Mesenteric fat pad (tissue), 1 donor: Measurements from ENCODE around the gene RNF125. TPM values are rescaled to one million over a fixed set of nuclear protein-coding genes. Genes with fewer than 3 reads are reported as not detected.
A peak's percentile ranks its signal among the peaks of the same experiment; 100 is the strongest.
"Not testable (repeated sequence)": the region's sequence is repeated elsewhere in the genome, so short reads cannot be mapped to it uniquely, and the experiment has no call there.

Experiments
- DNase-seq: peaks from one replicate; pipeline ENCODE4 v3.0.0-alpha.2; 2020; ENCODE audit warnings: low spot score
- total RNA-seq: library from RNA; stranded (reverse); fragmentation: NEBNext Ultra II Directional; extraction: Animal tissue kit (Norgen Biotek cat#: 25700); gene quantifications from one replicate; pipeline ENCODE4 v1.2.1, GENCODE V29; 2021
- donor health status: DM: yes; HTN: yes; CAD: no.

Gene RNF125
- total RNA-seq, 1 donor from 2014 or later = 15.8 TPM

- no peak for DNase-seq
Observed at GRCh38 chr18:32086881-32087280, 68.3 kb downstream of the RNF125 start.

GRCh38 chr18:32090831-32091230 is 72.2 kb downstream of the RNF125 start:
- DNase-seq = not testable (repeated sequence)

- no peak for DNase-seq
Observed at GRCh38 chr18:32091325-32091723, 72.7 kb downstream of the RNF125 start.

- peak; percentile 95 for DNase-seq
Observed at GRCh38 chr18:32091724-32092421, 73.2 kb downstream of the RNF125 start, which contains the start of gene RNF138. TSS of gene RNF138 (plus strand) at chr18:32091874. CDS start at chr18:32092777, 903 bp downstream.

GRCh38 chr18:32092422-32093101 is 73.9 kb downstream of the RNF125 start:
- DNase-seq = peak; percentile 100

- no peak for DNase-seq
Observed at GRCh38 chr18:32093102-32093511, 74.5 kb downstream of the RNF125 start.

GRCh38 chr18:32093523-32093922 is 74.9 kb downstream of the RNF125 start:
- no peak for DNase-seq

GRCh38 chr18:32095192-32095899 is 76.7 kb downstream of the RNF125 start:
- DNase-seq = no peak

GRCh38 chr18:32095900-32096229 is 77.2 kb downstream of the RNF125 start:
- no peak for DNase-seq

GRCh38 chr18:32096946-32097345 is 78.3 kb downstream of the RNF125 start:
- no peak for DNase-seq

GRCh38 chr18:32104516-32104915 is 85.9 kb downstream of the RNF125 start:
- DNase-seq = no peak

GRCh38 chr18:32110005-32110404 is 91.4 kb downstream of the RNF125 start:
- DNase-seq = no peak

GRCh38 chr18:32111706-32112105 is 93.1 kb downstream of the RNF125 start:
- no peak for DNase-seq

- no peak for DNase-seq
Observed at GRCh38 chr18:32112826-32113225, 94.2 kb downstream of the RNF125 start.

- DNase-seq = no peak
Observed at GRCh38 chr18:32114293-32114942, 95.8 kb downstream of the RNF125 start.

- no peak for DNase-seq
Observed at GRCh38 chr18:32122039-32122438, 103.4 kb downstream of the RNF125 start.

Other genes with a start within 250 kb of the RNF125 start
- gene TRAPPC8, start 75.7 kb upstream of the RNF125 start, total RNA-seq = 38.7 TPM
- gene RNF138, start 73.0 kb downstream of the RNF125 start, total RNA-seq = 23.0 TPM
- 0.42 TPM for gene MEP1B, start 171.2 kb downstream of the RNF125 start, total RNA-seq